Stimulated activated CD4-positive, alpha-beta T cell treated with anti-CD3 and anti-CD28 coated beads, Interleukin-1b, Interleukin-23, amount 100 ng/mL, for 48 hours (primary cell): ENCODE results near the gene ACOT7.
"Not testable (repeated sequence)": the region's sequence is repeated elsewhere in the genome, so short reads cannot be mapped to it uniquely, and the experiment has no call there.

Experiments used
- DNase-seq: peaks from one replicate; pipeline ENCODE4 v3.0.0-alpha.2; 2020

The ACOT7 gene

GRCh38 chr1:6395781-6396244 lies 2.2 kb upstream of the ACOT7 start:
- DNase-seq = not testable (repeated sequence)

GRCh38 chr1:6395130-6395529 lies 1.6 kb upstream of the ACOT7 start:
- not testable (repeated sequence) for DNase-seq

DNA sequence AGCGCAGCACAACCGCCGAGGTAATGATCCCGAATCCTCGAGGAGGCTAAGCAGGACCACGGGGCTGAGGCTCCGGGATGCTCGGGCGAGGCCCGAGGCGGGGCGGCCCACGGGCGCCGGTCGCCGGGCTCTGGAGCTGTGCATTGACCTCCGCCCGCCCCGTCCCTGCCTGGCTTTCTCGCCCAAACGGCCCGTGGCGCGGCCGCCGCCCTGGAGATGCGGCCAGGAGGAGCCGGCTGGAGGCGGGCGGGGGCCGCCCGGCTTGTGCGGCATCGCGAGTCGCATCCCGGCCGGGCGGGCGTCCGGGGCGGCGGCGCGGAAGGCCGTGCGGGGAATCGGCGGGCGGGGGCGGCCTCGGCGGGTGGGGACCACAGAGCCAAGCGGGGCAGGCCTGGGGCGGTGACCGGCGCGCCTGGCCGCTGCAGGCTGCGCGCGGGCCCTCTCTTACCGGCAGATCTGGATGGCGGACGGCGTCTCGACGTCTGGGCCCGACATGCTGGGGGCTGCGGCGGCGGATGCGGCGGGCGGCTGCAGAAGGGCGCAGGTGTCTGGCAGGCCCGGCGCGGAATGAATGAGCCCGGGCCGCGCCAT lies 663 bp downstream of the ACOT7 start:
- DNase-seq = no peak

DNA sequence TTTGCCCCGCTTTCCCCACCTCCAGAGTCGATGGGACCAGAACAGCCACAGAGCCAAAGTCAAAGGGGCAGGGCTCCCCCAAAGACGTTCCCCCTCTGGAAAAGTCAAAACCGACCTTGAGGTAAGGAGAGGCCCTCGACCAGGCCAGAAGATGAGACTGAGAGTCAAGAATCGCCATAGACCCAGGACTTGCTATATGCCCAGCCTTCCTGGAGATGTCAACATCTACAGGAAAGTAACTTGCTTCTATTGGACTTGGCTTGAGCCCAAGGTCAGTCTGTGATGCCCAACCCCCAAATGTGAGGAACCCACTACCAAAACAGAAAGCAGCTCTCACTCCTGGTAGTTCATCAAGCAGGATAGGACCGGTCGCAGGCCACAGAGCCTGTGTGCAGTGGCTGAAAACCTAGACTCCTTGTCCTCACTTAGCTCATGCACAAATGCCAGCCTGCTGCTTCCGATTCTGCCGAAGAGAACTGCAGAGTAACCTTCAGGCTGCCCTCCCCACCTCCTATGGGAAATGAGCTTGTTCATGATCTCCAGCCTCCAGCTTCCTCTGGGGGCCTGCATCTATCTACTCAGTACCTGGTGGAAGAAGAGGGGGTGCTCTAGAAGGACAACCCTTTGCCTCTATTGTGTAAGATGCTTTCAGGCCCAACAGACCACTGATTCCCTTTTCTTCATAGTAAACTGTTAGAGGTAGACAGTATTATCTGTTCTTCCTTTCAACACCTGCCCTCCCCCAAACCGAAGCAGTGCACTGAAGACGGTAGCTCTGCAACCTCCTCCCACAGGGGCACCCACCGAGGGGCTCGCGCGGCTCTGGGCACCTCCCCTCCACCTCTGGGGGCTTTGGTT lies 1.4 kb downstream of the ACOT7 start:
- no peak for DNase-seq

GRCh38 chr1:6389971-6390370 lies 3.6 kb downstream of the ACOT7 start:
- DNase-seq = no peak

- no peak for DNase-seq
These were observed 7.1 kb downstream of the ACOT7 start for GRCh38 chr1:6386371-6386949.

DNA sequence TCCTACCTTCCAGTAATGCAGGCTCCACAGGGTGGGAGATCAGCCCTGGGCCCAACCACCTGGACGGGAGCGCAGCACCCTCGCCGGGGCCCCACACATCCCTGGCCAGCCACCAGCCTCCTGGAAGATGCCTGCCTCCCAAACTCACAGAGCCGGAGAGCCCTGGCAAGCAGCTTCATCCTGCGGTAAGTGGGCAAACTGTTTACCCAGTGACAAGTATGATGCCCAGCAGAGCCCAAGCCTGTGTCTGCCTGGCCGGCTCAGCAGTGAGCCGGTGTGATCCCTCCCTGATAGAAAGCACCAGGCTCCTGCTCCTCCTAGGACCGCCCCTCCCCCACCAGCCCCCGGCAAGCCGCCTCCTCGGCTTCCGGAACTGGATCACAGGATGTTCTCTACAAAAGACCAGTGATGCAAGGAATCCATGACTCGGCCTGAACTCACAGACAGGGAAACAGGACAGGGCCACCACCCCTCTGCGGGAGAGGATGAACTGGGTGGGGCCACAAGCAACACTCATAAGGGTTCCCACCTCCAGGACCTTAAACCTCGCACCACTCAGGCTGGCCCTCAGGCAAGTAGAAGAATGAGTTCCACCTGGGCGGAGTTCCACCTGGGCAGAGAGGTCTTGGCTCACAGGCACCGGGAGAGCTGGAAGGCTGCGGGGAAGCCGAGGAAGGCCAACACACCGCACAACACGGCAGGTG lies 7.9 kb downstream of the ACOT7 start:
- no peak for DNase-seq

DNA sequence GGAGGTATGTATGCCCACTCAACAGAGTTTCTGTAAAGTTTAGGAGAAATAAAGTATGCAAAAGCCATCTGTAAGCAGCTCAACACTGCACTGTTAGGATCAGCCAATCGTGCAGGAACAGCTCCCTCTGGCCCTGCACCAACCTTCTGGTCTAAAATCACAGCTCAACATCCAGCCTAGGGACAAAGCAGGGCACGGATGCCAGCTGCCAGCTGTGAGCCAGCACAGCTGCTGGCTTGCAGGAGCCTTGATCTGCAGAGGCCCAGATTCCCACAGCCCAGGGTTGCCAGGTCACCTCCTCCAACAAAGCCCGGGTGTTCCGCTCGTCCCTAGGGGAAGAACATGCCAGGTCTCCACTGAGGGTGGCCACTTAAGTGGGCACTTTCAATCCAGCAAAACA lies 8.6 kb downstream of the ACOT7 start:
- DNase-seq = no peak

DNA sequence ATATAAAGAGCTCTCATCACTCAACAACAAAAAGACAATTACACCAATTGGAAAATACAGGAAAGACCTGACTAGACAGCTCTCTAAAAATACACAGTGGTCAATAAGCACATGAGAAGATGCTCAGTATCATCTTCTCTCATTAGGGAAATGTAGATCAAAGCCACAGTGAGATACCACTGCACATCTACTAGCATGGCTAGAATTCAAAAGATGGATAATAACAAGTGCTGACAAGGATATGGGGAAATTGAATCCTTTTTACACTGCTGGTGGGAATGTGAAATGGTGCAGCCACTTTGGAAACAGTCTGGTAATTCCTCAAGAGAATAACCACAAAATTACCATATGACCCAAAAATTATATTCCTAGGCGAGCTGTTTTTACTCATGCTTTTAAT lies 9.4 kb downstream of the ACOT7 start:
- no peak for DNase-seq

GRCh38 chr1:6380037-6380436 lies 13.5 kb downstream of the ACOT7 start:
- no peak for DNase-seq

GRCh38 chr1:6378096-6378746 lies 15.3 kb downstream of the ACOT7 start:
- DNase-seq = no peak

DNA sequence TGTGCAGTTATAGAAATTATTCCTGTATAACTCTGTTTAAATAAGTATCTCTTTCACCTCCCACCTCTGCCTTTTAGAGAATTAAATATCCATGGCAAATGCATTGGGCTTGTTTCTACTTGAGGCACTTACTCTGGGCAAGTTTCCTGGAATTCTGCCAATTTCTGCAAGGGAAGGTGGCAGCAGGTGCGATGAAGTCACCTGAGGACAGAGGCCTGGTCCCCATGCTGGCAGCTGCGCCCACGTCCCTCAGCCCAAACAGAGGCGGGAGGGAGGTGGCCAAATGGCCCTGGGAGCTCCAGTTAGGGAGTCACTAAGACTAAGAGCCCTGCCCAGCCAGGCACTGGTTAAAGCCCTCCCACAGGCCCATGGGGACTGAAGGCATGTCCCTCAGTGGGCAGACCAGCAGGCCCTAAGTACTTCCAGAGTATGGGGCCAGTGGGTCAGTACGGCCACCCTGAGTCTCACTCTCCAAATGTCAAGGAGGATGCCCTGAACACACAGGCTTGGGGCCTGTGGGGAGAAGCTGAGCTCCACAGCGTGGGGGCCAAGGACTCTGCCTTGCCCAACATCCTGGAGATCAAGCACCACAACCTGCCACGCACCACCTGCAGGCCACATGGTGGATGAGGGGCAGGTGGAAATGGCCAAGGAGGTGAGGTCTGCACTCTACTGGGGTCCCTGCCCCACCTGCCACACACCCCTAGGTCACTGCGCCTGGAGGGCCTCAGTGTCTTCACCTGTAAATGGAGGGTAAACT lies 19.4 kb downstream of the ACOT7 start:
- DNase-seq = no peak

DNA sequence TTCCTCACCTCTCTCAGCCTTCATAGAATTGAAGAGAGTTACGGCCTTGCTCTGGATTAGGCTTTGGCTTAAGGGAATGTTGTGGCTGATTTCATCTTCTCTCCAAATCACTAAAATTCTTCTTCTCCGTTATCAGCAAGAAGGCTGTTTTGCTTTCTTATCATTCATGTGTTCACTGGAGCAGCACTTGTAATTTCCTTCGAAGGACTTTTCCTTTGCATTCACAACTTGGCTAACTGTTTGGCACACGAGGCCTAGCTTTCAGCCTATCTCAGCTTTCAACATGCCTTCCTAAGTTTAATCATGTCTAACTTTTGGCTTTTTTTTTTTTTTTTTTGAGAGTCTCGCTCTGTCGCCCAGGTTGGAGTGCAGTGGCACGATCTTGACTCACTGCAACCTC lies 21.3 kb downstream of the ACOT7 start:
- not testable (repeated sequence) for DNase-seq

GRCh38 chr1:6370006-6370405 lies 23.6 kb downstream of the ACOT7 start:
- no peak for DNase-seq

GRCh38 chr1:6367381-6368012 lies 26.1 kb downstream of the ACOT7 start:
- DNase-seq = no peak

GRCh38 chr1:6365047-6365446 lies 28.5 kb downstream of the ACOT7 start:
- peak; percentile 52 for DNase-seq

DNA sequence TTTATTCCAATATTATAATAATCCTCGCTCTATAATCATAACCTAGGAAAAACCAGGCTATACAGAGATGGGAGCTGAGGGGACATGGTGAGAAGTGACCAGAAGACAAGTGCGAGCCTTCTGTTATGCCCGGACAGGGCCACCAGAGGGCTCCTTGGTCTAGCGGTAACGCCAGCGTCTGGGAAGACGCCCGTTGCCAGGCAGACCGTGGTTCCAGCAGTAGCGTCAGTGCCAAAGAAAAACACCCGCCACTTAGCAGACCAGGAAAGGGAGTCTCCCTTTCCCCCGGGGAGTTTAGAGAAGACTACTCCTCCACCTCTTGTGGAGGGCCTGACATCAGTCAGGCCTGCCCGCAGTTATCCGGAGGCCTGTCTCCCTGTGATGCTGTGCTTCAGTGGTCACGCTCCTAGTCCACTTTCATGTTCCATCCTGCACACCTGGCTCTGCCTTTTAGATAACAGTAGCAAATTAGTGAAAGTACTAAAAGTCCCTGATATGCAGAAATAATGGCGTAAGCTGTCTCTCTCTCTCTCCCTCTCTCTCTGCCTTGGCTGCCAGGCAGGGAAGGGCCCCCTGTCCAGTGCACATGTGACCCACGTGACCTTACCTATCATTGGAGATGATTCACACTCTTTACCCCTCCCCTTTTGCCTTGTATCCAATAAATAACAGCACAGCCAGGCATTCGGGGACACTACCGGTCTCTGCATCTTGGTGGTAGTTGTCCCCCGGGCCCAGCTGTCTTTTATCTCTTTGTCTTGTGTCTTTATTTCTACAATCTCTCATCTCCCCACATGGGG lies 30.3 kb downstream of the ACOT7 start:
- not testable (repeated sequence) for DNase-seq

DNA sequence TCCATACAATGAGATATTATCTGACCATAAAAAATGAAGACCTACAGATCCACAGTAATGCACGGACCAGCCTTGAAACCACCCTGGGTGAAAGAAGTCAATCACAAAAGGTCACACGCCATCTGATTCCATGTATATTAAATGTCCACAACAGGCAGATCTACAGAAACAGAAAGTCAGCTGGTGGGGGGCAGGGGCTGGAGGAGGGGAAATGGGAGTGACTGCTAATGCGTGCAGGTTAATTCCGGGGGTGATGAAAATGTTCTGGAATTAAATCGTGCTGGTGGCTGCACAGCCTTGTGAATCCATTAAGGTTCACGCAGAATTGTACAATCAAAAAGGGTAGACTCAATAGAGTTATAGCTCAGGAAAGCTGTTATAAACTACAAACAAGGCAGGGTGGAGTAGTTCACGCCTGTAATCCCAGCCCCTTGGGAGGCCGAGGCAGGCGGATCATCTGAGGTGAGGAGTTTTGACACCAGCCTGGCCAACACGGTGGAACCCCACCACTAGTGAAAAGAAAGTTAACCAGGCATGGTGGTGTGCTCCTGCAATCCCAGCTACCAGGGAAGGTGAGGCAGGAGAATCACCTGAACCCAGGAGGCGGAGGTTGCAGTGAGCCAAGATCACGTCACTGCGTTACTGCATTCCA lies 32.3 kb downstream of the ACOT7 start:
- no peak for DNase-seq

GRCh38 chr1:6360517-6361070 lies 33.0 kb downstream of the ACOT7 start:
- DNase-seq = no peak

DNA sequence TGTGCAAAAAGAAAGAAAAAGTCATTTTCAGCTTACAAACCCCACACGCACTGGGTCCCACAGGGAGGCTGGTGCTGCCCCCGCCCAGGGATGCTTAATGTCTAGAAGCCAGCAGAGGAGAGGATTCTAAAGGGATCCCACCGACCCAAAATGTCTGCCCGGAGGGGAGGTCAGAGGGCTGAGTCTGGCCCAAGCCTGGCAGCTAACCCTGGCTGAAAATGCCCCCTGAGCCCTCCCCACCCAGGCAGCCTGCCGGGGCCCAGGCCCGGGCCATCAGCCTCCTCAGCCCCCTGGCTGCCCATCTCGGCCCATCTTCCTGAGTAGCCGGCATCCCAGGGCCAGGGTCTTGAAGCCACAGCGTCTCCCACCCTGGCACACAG lies 33.5 kb downstream of the ACOT7 start:
- no peak for DNase-seq
